Measurements from ENCODE around the gene IKZF3. TPM values are rescaled to one million over a fixed set of nuclear protein-coding genes. Genes with fewer than 3 reads are reported as not detected.
"Not testable (repeated sequence)": the region's sequence is repeated elsewhere in the genome, so short reads cannot be mapped to it uniquely, and the experiment has no call there.

Gene IKZF3
- total and polyA plus RNA-seq, 8 donors: 0.56 to 5.4 (median 1.1) TPM; not detected in 1

GRCh38 chr17:39765175-39765574 lies 98.9 kb downstream of the IKZF3 start:
- Histone ChIP-seq H3K4me3 (no peak overlapping the region), H3K27ac (no peak overlapping the region), H3K36me3 (no peaks in the 10 kb centered on the region), H3K9me3 (no peaks in the 10 kb centered on the region), H3K27me3 (peaks cover 0 to 27% (median 0%) of the 10 kb centered on the region in 3 donors), H3K4me1 (no peaks in the 10 kb centered on the region)
- 28 to 72% (median 59%) methylated on average over 3 of the region's 3 CpGs for WGBS, 5 donors
- TF ChIP-seq POLR2AphosphoS5 (IDR thresholded peaks at IDR 0.05) (no peak), POLR2A (IDR thresholded peaks at IDR 0.05) (no peak), EP300 (IDR thresholded peaks at IDR 0.05) (no peak)
- TF ChIP-seq, protein P1, sequence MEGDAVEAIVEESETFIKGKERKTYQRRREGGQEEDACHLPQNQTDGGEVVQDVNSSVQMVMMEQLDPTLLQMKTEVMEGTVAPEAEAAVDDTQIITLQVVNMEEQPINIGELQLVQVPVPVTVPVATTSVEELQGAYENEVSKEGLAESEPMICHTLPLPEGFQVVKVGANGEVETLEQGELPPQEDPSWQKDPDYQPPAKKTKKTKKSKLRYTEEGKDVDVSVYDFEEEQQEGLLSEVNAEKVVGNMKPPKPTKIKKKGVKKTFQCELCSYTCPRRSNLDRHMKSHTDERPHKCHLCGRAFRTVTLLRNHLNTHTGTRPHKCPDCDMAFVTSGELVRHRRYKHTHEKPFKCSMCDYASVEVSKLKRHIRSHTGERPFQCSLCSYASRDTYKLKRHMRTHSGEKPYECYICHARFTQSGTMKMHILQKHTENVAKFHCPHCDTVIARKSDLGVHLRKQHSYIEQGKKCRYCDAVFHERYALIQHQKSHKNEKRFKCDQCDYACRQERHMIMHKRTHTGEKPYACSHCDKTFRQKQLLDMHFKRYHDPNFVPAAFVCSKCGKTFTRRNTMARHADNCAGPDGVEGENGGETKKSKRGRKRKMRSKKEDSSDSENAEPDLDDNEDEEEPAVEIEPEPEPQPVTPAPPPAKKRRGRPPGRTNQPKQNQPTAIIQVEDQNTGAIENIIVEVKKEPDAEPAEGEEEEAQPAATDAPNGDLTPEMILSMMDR (IDR thresholded peaks at IDR 0.05): no peak
- intact Hi-C loops (cut with DNase I; ENCODE audit: low total_unique reads): no loop called here
- DNase-seq: no peak

DNA sequence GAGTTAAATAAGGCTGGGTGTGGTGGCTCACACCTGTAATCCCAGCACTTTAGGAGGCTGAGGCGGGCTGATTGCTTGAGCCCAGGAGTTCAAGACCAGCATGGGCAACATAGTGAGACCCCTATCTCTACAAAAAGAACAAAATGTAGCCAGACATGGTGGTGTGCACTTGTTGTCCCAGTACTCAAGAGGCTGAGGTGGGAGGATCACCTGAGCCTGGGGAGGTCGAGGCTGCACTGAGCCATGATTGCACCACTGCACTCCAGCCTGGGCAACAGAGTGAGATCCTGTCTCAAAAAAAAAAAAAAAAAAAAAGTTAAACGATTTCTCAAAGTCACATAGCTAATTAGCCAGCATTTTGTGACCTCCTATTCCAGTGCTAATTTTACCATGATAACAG lies 99.9 kb downstream of the IKZF3 start:
- H3K36me3 ChIP-seq; DNase-seq; H3K4me3 ChIP-seq; H3K4me1 ChIP-seq; H3K9me3 ChIP-seq; intact Hi-C loops (cut with DNase I; ENCODE audit: low total_unique reads); H3K27ac ChIP-seq: not testable (repeated sequence)
- H3K27me3 ChIP-seq: peaks cover 0 to 28% (median 0%) of the 10 kb centered on the region in 3 donors
- WGBS, 5 donors: 58 to 80% (median 72%) methylated on average over 2 to 3 of the region's 3 CpGs

- Histone ChIP-seq H3K4me3 (no peak overlapping the region), H3K27me3 (peaks cover 0 to 28% (median 0%) of the 10 kb centered on the region in 3 donors), H3K9me3 (no peaks in the 10 kb centered on the region), H3K4me1 (no peaks in the 10 kb centered on the region), H3K27ac (no peak overlapping the region), H3K36me3 (no peaks in the 10 kb centered on the region)
- intact Hi-C loops (cut with DNase I; ENCODE audit: low total_unique reads): no loop called here
- DNase-seq: no peak
- TF ChIP-seq EP300 (IDR thresholded peaks at IDR 0.05) (no peak), POLR2A (IDR thresholded peaks at IDR 0.05) (no peak)
- WGBS, 5 donors: 62 to 78% (median 74%) methylated on average over 5 of the region's 5 CpGs
Observed at GRCh38 chr17:39763051-39763820, 100.9 kb downstream of the IKZF3 start.

- no peaks in the 10 kb centered on the region for H3K9me3 ChIP-seq
- no peak overlapping the region for H3K27ac ChIP-seq
- no peaks in the 10 kb centered on the region for H3K36me3 ChIP-seq
- H3K27me3 ChIP-seq: peaks cover 0 to 28% (median 0%) of the 10 kb centered on the region in 3 donors
- intact Hi-C loops (cut with DNase I; ENCODE audit: low total_unique reads): no loop called here
- DNase-seq: no peak
- no peaks in the 10 kb centered on the region for H3K4me1 ChIP-seq
- TF ChIP-seq, protein P1 (IDR thresholded peaks at IDR 0.05): no peak
- TF ChIP-seq POLR2A (IDR thresholded peaks at IDR 0.05) (no peak), POLR2AphosphoS5 (IDR thresholded peaks at IDR 0.05) (no peak), EP300 (IDR thresholded peaks at IDR 0.05) (no peak)
- no peak overlapping the region for H3K4me3 ChIP-seq
- 89 to 98% (median 92%) methylated on average over 10 of the region's 10 CpGs for WGBS, 5 donors
Observed at GRCh38 chr17:39761861-39762496, 102.1 kb downstream of the IKZF3 start.

- TF ChIP-seq, protein P1 (IDR thresholded peaks at IDR 0.05): no peak
- no peak for TF ChIP-seq EP300 (IDR thresholded peaks at IDR 0.05)
- no peak for TF ChIP-seq POLR2AphosphoS5 (IDR thresholded peaks at IDR 0.05)
- TF ChIP-seq POLR2A (IDR thresholded peaks at IDR 0.05): no peak
- no peak for DNase-seq
- Histone ChIP-seq H3K4me3 (no peak overlapping the region), H3K36me3 (no peaks in the 10 kb centered on the region), H3K9me3 (no peaks in the 10 kb centered on the region), H3K4me1 (peaks cover 6 to 12% (median 8%) of the 10 kb centered on the region in 4 donors), H3K27me3 (peaks cover 0 to 21% (median 0%) of the 10 kb centered on the region in 3 donors), H3K27ac (no peak overlapping the region)
- 85 to 92% (median 87%) methylated on average over 5 of the region's 5 CpGs for WGBS, 5 donors
- intact Hi-C loops (cut with DNase I; ENCODE audit: low total_unique reads): no loop called here
Observed at GRCh38 chr17:39759204-39759603, 104.9 kb downstream of the IKZF3 start.

All from stomach (tissue), 9 donors.